ENCODE data around the gene TMEM231. TPM values are rescaled to one million over a fixed set of nuclear protein-coding genes. Genes with fewer than 3 reads are reported as not detected.
A peak's percentile ranks its signal among the peaks of the same experiment; 100 is the strongest.
"Not testable (repeated sequence)": the region's sequence is repeated elsewhere in the genome, so short reads cannot be mapped to it uniquely, and the experiment has no call there.

Gene TMEM231
- total and polyA plus RNA-seq, 2 experiments from 2014 or later = 17.1 to 20.3 TPM

GRCh38 chr16:75593308-75593707 lies 37.3 kb upstream of the TMEM231 start:
- no peaks in the 10 kb centered on the region for H3K27me3 ChIP-seq
- no peak overlapping the region for H3K27ac ChIP-seq
- H3K4me3 ChIP-seq = no peak overlapping the region
- peaks cover 17% of the 10 kb centered on the region for H3K4me1 ChIP-seq (ENCODE audit: low read depth)
- no peaks in the 10 kb centered on the region for H3K36me3 ChIP-seq
- TF ChIP-seq CTCF (IDR thresholded peaks at IDR 0.05; ENCODE audit: low read depth, low read length) = no peak
- no peaks in the 10 kb centered on the region for H3K9me3 ChIP-seq (ENCODE audit: low read depth)
- no peak for DNase-seq (ENCODE audit: low read depth in 1 of 2, low spot score in 1 of 2)

GRCh38 chr16:75591927-75592326 lies 35.9 kb upstream of the TMEM231 start:
- not testable (repeated sequence) for H3K4me3 ChIP-seq; H3K9me3 ChIP-seq (ENCODE audit: low read depth); H3K36me3 ChIP-seq; H3K27me3 ChIP-seq; H3K27ac ChIP-seq
- peaks cover 17% of the 10 kb centered on the region for H3K4me1 ChIP-seq (ENCODE audit: low read depth)
- peak in 1 of 2 donors; percentile 46 for DNase-seq (ENCODE audit: low read depth in 1 of 2, low spot score in 1 of 2)

- Histone ChIP-seq H3K9me3 (ENCODE audit: low read depth) (no peaks in the 10 kb centered on the region), H3K4me1 (ENCODE audit: low read depth) (peaks cover 17% of the 10 kb centered on the region), H3K27ac (peak overlapping the region; percentile 85), H3K36me3 (no peaks in the 10 kb centered on the region), H3K4me3 (no peak overlapping the region), H3K27me3 (no peaks in the 10 kb centered on the region)
- peak; percentile 72 to 84 for DNase-seq (ENCODE audit: low read depth in 1 of 2, low spot score in 1 of 2)
- TF ChIP-seq CTCF (IDR thresholded peaks at IDR 0.05; ENCODE audit: low read depth, low read length) = peak; percentile 26
These were observed 35.1 kb upstream of the TMEM231 start for GRCh38 chr16:75590920-75591843.

GRCh38 chr16:75589306-75589705 lies 33.3 kb upstream of the TMEM231 start:
- Histone ChIP-seq H3K27me3 (no peaks in the 10 kb centered on the region), H3K4me3 (no peak overlapping the region), H3K36me3 (no peaks in the 10 kb centered on the region), H3K27ac (no peak overlapping the region), H3K9me3 (ENCODE audit: low read depth) (no peaks in the 10 kb centered on the region), H3K4me1 (ENCODE audit: low read depth) (peaks cover 17% of the 10 kb centered on the region)
- no peak for TF ChIP-seq CTCF (IDR thresholded peaks at IDR 0.05; ENCODE audit: low read depth, low read length)
- DNase-seq (ENCODE audit: low read depth in 1 of 2, low spot score in 1 of 2) = no peak

GRCh38 chr16:75588716-75589115 lies 32.7 kb upstream of the TMEM231 start:
- H3K36me3 ChIP-seq = no peaks in the 10 kb centered on the region
- no peak overlapping the region for H3K4me3 ChIP-seq
- no peak for DNase-seq (ENCODE audit: low read depth in 1 of 2, low spot score in 1 of 2)
- peaks cover 17% of the 10 kb centered on the region for H3K4me1 ChIP-seq (ENCODE audit: low read depth)
- no peaks in the 10 kb centered on the region for H3K9me3 ChIP-seq (ENCODE audit: low read depth)
- TF ChIP-seq CTCF (IDR thresholded peaks at IDR 0.05; ENCODE audit: low read depth, low read length) = no peak
- H3K27me3 ChIP-seq = no peaks in the 10 kb centered on the region
- H3K27ac ChIP-seq = no peak overlapping the region

- Histone ChIP-seq H3K9me3 (ENCODE audit: low read depth) (no peaks in the 10 kb centered on the region), H3K27me3 (no peaks in the 10 kb centered on the region), H3K36me3 (peaks cover 5% of the 10 kb centered on the region), H3K27ac (no peak overlapping the region), H3K4me1 (ENCODE audit: low read depth) (no peaks in the 10 kb centered on the region), H3K4me3 (no peak overlapping the region)
- no peak for DNase-seq (ENCODE audit: low read depth in 1 of 2, low spot score in 1 of 2)
- TF ChIP-seq CTCF (IDR thresholded peaks at IDR 0.05; ENCODE audit: low read depth, low read length) = no peak
These were observed 28.1 kb upstream of the TMEM231 start for GRCh38 chr16:75584108-75584507.

All from cardiac muscle cell (in vitro differentiated cells and primary cell).